ENCODE results near the gene NEDD9.

NEDD9 gene

DNA sequence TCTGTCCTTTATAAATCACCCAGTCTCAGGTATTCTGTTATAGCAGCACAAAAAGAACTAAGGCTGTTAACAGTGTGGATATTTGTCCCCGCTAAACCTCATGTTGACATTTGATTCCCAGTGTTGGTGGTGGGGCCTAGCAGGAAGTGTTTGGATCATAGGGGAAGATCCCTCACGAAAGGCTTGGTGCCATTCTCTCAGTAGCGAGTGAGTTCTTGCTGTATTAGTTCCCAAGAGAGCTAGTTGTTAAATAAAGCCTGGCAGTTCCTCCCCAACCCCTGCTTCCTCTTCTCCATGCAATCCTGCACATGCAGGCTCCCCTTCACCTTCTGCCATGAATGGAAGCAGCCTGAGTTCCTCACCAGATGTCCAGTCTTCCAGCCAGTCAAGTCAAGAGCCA, 91.2 kb downstream of the NEDD9 start:
- H2AFZ ChIP-seq (ENCODE audit: low read length) = no peak overlapping the region
- H3K36me3 ChIP-seq (ENCODE audit: insufficient read depth, low read length) = peaks cover 3% of the 10 kb centered on the region; the same call in 1 of the 2 replicates
- no peak for TF ChIP-seq CTCF (conservative IDR thresholded peaks at IDR 0.05; ENCODE audit: low read length)
- no peak for TF ChIP-seq EZH2phosphoT487 (IDR thresholded peaks at IDR 0.05; ENCODE audit: borderline replicate concordance)
- no peaks in the 10 kb centered on the region for H3K9me3 ChIP-seq (ENCODE audit: insufficient read depth, low read depth, low read length)
- H3K4me1 ChIP-seq (ENCODE audit: insufficient read depth, low read length, poor library complexity, severe bottlenecking) = no peaks in the 10 kb centered on the region
- no peaks in the 10 kb centered on the region for H4K20me1 ChIP-seq (ENCODE audit: insufficient read depth, low read length, poor library complexity, severe bottlenecking)
- no peaks in the 10 kb centered on the region for H3K27me3 ChIP-seq (ENCODE audit: insufficient read depth, low read length, poor library complexity, severe bottlenecking)
- no peaks in the 10 kb centered on the region for H3K79me2 ChIP-seq (ENCODE audit: insufficient read depth, low read length)
- H3F3A ChIP-seq (ENCODE audit: low read depth) = no peaks in the 10 kb centered on the region
- no peak overlapping the region for H3K4me2 ChIP-seq (ENCODE audit: low read depth, low read length, poor library complexity, severe bottlenecking)
- H3K9ac ChIP-seq (ENCODE audit: low read depth, low read length, poor library complexity, severe bottlenecking) = no peak overlapping the region
- no peaks in the 10 kb centered on the region for H3K9me2 ChIP-seq (replicated peaks; ENCODE audit: low read depth, low read length)
- no peak overlapping the region for H3K4me3 ChIP-seq (ENCODE audit: low read length, poor library complexity, severe bottlenecking)

DNA sequence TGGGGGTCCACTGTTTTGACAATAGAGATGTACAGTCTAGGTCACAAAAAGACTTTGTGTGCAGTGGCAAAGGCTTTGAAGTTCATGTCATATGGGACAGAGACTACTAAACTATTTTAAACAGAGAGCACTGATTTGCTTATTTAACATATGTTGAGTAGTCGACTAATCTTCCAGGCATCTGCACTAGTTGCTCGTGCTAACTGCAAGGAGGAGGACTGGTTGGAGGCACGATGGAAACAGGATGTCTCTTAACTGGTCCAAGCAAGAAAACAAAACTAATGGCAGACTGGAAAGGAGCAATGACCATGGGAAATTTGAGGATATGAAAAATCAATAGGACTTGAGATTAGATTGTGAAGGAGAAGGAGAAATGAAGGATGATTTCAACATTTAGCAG, 92.4 kb downstream of the NEDD9 start:
- no peak overlapping the region for H3K9ac ChIP-seq (ENCODE audit: low read depth, low read length, poor library complexity, severe bottlenecking)
- no peaks in the 10 kb centered on the region for H3F3A ChIP-seq (ENCODE audit: low read depth)
- no peaks in the 10 kb centered on the region for H4K20me1 ChIP-seq (ENCODE audit: insufficient read depth, low read length, poor library complexity, severe bottlenecking)
- H3K36me3 ChIP-seq (ENCODE audit: insufficient read depth, low read length) = peaks cover 16% of the 10 kb centered on the region
- TF ChIP-seq CTCF (conservative IDR thresholded peaks at IDR 0.05; ENCODE audit: low read length) (no peak), EZH2phosphoT487 (IDR thresholded peaks at IDR 0.05; ENCODE audit: borderline replicate concordance) (no peak)
- H3K79me2 ChIP-seq (ENCODE audit: insufficient read depth, low read length) = no peaks in the 10 kb centered on the region
- no peaks in the 10 kb centered on the region for H3K4me1 ChIP-seq (ENCODE audit: insufficient read depth, low read length, poor library complexity, severe bottlenecking)
- H3K27me3 ChIP-seq (ENCODE audit: insufficient read depth, low read length, poor library complexity, severe bottlenecking) = no peaks in the 10 kb centered on the region
- no peak overlapping the region for H3K4me3 ChIP-seq (ENCODE audit: low read length, poor library complexity, severe bottlenecking)
- no peak overlapping the region for H2AFZ ChIP-seq (ENCODE audit: low read length)
- H3K4me2 ChIP-seq (ENCODE audit: low read depth, low read length, poor library complexity, severe bottlenecking) = no peak overlapping the region
- H3K9me2 ChIP-seq (replicated peaks; ENCODE audit: low read depth, low read length) = no peaks in the 10 kb centered on the region
- H3K9me3 ChIP-seq (ENCODE audit: insufficient read depth, low read depth, low read length) = no peaks in the 10 kb centered on the region

DNA sequence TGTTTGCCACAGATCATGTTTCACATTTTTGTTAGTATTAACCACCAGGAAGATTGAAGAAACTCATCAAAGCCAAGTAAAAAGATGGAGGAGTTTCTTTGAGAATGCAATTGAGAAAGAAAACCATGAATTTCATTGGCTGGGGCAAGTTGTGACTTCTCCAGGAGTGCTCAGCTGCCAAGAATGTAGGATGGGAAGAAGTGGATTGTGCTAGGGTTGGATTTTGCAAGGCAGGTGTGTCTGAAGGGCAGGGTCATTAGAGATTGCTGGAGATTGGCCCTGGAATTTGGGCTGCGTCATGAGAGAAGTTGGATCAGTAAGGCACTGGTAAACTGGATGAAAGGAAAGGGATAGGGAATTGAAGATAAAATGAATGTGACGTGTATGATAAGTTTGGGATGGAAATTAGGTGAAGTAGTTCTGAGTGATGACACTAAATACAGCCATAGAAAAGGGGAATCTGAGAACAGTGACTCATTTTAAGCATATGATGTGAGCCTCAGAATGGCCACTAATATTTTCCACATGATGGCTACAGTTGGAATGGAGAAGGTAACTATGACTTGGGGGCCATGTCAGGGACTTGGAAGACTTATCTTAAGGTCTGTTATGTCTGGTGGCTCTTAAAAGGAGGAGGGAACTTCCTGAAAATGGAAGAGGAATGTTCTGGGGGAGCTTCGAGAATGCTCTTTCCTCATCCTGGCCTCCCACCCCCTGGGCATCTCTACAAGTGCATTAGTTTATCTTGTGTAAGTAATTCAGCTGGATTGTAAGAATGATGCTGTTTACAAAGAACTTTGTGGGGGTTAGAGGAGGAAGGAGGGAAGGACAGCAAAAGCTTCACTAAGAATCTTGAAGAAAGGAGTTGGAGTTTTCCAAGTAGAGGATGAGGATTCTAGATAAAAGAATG, 93.2 kb downstream of the NEDD9 start:
- H3K9me2 ChIP-seq (replicated peaks; ENCODE audit: low read depth, low read length) = no peaks in the 10 kb centered on the region
- H3K9ac ChIP-seq (ENCODE audit: low read depth, low read length, poor library complexity, severe bottlenecking) = no peak overlapping the region
- H3K4me3 ChIP-seq (ENCODE audit: low read length, poor library complexity, severe bottlenecking) = no peak overlapping the region
- H2AFZ ChIP-seq (ENCODE audit: low read length) = no peak overlapping the region
- TF ChIP-seq EZH2phosphoT487 (IDR thresholded peaks at IDR 0.05; ENCODE audit: borderline replicate concordance) = no peak
- TF ChIP-seq CTCF (conservative IDR thresholded peaks at IDR 0.05; ENCODE audit: low read length) = no peak
- no peaks in the 10 kb centered on the region for H3K79me2 ChIP-seq (ENCODE audit: insufficient read depth, low read length)
- no peaks in the 10 kb centered on the region for H4K20me1 ChIP-seq (ENCODE audit: insufficient read depth, low read length, poor library complexity, severe bottlenecking)
- H3F3A ChIP-seq (ENCODE audit: low read depth) = no peaks in the 10 kb centered on the region
- no peaks in the 10 kb centered on the region for H3K27me3 ChIP-seq (ENCODE audit: insufficient read depth, low read length, poor library complexity, severe bottlenecking)
- no peaks in the 10 kb centered on the region for H3K4me1 ChIP-seq (ENCODE audit: insufficient read depth, low read length, poor library complexity, severe bottlenecking)
- H3K4me2 ChIP-seq (ENCODE audit: low read depth, low read length, poor library complexity, severe bottlenecking) = no peak overlapping the region
- H3K36me3 ChIP-seq (ENCODE audit: insufficient read depth, low read length) = peaks cover 23% of the 10 kb centered on the region
- H3K9me3 ChIP-seq (ENCODE audit: insufficient read depth, low read depth, low read length) = no peaks in the 10 kb centered on the region
